Left hindlimb (tissue), 1 donor: ENCODE results near the gene YTHDC1.
"Not testable (repeated sequence)": the region's sequence is repeated elsewhere in the genome, so short reads cannot be mapped to it uniquely, and the experiment has no call there.

Experiments used
- DNase-seq: peaks from one replicate; pipeline ENCODE4 v3.0.0-alpha.2; 2018

The YTHDC1 gene

GRCh38 chr4:68287704-68288392, 62.0 kb downstream of the YTHDC1 start:
- no peak for DNase-seq

DNA sequence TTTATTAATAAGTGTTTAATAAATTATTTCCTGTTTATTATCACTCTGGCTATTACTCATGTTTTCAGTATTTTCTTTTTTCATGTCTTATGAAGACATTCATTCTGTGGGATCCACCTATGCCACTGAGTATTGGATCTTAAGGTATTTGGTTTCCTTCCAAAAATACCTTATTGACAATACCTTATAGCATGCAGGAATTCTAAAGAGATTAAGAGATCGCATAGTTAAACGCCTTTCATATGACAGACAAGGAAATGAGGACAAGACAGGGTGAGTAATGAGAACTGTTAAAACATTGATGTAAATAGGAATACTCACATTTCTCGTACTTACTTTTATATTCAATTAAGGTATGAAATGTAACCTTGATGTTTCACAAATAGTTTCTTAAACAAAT, 66.2 kb downstream of the YTHDC1 start:
- DNase-seq = no peak

DNA sequence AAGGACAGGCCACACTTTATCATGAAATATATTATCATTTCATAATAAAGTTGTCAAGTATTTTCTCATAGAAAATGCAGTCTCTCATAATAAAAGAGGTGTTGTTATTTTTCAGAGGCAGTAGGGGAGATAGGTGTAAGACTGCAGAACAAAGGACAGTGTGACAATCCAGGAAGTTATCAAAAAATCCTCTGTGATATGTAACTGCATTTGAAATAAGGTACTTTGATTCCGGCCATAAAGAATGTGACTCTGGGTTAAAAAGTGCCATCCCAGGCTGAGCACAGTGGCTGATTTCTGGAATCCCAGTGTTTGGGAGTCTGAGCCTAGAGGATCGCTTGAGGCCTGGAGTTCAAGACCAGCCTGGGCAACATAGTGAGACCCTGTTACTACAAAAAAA, 66.8 kb downstream of the YTHDC1 start:
- no peak for DNase-seq

DNA sequence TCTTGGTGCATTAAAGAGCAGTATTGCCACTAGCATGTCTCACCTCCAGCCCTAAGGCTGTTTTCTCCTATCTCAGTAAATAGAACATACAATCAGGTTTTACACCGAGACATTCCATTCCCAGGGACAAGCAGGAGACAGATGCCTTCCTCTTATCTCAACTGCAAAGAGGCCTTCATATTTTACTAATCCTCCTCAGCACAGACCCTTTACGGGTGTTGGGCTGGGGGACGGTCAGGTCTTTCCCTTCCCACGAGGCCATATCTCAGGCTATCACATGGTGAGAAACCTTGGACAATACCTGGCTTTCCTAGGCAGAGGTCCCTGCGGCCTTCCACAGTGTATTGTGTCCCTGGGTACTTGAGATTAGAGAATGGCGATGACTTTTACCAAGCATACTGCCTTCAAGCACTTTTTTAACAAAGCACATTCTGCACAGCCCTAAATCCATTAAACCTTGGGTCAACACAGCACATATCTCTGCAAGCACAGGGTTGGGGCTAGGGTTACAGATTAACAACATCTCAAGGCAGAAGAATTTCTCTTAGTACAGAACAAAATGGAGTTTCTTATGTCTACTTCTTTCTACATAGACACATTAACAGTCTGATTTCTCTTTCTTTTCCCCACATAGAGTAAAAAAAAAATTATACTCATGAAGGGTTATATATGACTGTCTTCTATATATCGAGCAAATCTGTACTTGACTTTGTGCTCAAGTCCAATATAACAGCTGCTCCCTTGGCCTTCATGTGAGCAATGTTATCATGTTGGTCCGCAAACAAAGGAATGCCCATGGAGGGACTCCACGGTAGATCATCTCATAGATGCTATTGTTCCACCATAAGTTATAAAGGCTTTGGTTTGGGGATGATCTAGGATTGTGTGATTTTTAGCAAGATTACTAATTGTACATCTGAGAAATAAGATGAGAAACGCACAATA, 67.8 kb downstream of the YTHDC1 start:
- DNase-seq = not testable (repeated sequence)

DNA sequence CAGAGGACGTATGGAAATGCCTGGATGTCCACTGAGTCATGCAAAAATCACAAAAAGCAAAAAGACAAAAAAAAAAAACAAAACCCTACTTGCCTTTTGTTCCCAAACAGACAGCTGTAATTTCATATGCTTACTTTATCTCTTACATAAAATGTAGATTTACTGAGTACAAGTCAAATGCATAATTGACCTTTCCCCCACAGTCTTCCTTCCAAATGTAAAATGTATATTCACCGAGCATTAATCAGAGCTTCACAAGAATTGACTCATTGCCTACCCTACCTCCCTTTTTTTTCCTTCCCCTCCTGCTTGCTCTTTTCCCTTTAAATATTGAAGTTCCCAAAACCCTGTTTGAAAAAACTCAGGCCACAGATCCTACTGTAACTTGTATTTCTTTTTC, 71.9 kb downstream of the YTHDC1 start:
- DNase-seq = no peak

DNA sequence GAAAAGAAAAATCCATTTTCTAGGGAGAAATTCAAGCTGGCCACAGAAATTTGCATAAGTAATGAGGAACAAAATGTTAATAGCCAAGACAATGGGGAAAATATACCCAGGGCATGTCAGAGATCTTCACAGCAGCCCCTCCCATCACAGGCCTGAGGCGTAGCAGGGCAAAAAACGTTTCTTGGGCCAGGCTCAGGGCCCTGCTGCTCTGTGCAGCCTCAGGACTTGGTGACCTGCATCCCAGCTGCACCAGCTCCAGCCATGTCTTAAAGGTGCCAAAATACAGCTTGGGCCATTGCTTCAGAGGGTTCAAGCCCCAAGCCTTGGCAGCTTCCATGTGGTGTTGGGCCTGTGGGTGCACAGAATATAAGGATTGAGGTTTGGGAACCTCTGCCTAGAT, 72.3 kb downstream of the YTHDC1 start:
- no peak for DNase-seq

GRCh38 chr4:68272860-68273259, 77.0 kb downstream of the YTHDC1 start:
- DNase-seq = no peak

DNA sequence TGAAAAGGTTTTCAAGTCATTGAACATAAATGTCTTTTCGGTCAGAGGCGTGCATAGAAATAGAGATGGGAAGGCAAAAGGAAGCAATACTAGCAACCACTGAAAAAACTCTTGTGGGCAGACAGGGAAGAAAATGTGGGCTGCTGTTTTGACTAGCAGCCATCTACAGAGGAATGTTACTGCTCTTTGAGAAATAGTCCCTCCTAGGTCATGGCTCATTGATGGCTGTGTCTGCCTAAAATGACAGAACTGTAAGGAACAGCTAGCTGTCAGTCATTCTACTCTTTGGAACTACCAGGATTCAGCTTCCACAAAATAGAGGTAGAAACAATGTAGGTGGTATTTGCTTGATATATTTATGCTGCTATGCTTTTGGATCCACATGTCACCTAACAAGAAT, 77.5 kb downstream of the YTHDC1 start:
- DNase-seq = no peak

GRCh38 chr4:68271851-68272357, 78.0 kb downstream of the YTHDC1 start:
- no peak for DNase-seq

GRCh38 chr4:68267433-68267944, 82.4 kb downstream of the YTHDC1 start:
- no peak for DNase-seq

GRCh38 chr4:68264875-68265565, 84.9 kb downstream of the YTHDC1 start:
- no peak for DNase-seq
